Choroid plexus epithelial cell (primary cell): Measurements from ENCODE around the gene PPP1R7.

Experiments
- DNase-seq: peaks from one replicate; pipeline ENCODE4 v3.0.0-alpha.2; 2010; ENCODE audit warnings: low read depth
- H3K4me3 ChIP-seq: 2 replicates; pipeline ENCODE4 v1.5.1; 2011; ENCODE audit warnings: low read depth, mild to moderate bottlenecking, control low read depth, low read length, moderate library complexity
- TF ChIP-seq, protein P1 (sequence below): conservative IDR thresholded peaks from 2 replicates; pipeline ENCODE4 v1.5.1; 2011; ENCODE audit warnings: low read depth, mild to moderate bottlenecking, control low read depth, inconsistent platforms, low read length, moderate library complexity

PPP1R7 gene

GRCh38 chr2:241108271-241109209 is 41.7 kb upstream of the PPP1R7 start:
- DNase-seq: no peak
- no peak overlapping the region for H3K4me3 ChIP-seq
- TF ChIP-seq, protein P1, sequence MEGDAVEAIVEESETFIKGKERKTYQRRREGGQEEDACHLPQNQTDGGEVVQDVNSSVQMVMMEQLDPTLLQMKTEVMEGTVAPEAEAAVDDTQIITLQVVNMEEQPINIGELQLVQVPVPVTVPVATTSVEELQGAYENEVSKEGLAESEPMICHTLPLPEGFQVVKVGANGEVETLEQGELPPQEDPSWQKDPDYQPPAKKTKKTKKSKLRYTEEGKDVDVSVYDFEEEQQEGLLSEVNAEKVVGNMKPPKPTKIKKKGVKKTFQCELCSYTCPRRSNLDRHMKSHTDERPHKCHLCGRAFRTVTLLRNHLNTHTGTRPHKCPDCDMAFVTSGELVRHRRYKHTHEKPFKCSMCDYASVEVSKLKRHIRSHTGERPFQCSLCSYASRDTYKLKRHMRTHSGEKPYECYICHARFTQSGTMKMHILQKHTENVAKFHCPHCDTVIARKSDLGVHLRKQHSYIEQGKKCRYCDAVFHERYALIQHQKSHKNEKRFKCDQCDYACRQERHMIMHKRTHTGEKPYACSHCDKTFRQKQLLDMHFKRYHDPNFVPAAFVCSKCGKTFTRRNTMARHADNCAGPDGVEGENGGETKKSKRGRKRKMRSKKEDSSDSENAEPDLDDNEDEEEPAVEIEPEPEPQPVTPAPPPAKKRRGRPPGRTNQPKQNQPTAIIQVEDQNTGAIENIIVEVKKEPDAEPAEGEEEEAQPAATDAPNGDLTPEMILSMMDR: no peak

GRCh38 chr2:241109210-241110088 is 40.8 kb upstream of the PPP1R7 start:
- no peak for DNase-seq
- no peak overlapping the region for H3K4me3 ChIP-seq
- TF ChIP-seq, protein P1: no peak

GRCh38 chr2:241110089-241110606 is 40.1 kb upstream of the PPP1R7 start:
- no peak for DNase-seq
- H3K4me3 ChIP-seq: no peak overlapping the region
- TF ChIP-seq, protein P1: no peak

DNA sequence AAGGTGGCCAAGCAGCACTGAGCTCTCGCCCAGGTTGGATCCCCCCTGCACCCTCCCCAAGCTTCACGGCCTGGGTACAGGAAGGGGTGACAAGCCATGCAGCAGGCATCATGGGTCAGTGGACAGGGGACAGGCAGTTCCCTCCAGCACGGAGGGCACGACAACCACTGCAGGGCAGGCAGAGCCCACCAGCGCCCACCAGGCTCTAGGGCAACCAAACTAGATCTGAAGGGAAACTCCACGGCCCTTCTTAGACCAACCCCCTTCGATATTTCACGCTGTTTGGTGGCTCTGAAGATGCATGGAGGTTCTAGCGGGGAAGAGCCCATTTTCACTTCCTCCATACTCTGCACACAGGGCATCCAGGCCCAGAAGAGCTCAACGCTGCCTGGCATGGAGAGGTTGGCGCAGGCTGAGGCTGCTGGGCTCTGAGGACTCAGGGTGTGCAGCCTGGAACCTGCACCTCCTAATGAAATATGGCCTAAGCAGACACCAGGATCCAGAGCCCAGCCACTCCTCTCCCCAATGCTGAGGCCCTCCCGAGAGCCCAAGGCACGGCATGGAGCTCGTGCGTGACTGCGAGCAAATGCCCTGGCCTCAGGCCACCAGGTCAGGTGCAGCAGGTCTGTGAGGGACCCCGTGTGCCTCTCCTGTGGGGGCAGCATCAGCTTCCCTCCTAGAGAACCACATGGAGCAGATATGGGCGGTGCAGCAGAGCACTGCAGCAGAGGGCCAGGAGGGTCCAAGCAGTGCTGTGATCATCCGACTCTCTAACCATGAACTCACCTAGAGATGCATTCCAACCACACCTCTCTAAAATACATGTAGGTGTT is 39.4 kb upstream of the PPP1R7 start:
- TF ChIP-seq, protein P1: no peak
- H3K4me3 ChIP-seq: no peak overlapping the region
- DNase-seq: no peak

DNA sequence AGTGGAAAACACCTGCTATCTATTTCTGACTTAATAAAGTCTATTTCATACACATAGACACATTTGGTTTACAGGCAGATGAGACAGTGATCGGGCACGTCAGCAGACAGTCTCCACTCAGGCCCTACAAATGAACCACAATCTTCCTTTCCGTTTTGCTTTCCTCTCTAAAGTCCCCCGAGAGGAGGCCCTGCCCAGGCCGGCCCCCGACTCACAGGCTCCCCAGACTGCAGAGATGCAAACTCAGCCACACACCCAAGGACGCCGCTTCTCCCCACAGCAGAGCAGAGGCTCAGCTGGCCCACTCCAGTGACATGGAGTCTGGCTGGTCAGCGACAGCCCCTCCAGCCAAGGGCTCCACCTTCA is 38.8 kb upstream of the PPP1R7 start:
- no peak overlapping the region for H3K4me3 ChIP-seq
- no peak for DNase-seq
- TF ChIP-seq, protein P1: no peak

DNA sequence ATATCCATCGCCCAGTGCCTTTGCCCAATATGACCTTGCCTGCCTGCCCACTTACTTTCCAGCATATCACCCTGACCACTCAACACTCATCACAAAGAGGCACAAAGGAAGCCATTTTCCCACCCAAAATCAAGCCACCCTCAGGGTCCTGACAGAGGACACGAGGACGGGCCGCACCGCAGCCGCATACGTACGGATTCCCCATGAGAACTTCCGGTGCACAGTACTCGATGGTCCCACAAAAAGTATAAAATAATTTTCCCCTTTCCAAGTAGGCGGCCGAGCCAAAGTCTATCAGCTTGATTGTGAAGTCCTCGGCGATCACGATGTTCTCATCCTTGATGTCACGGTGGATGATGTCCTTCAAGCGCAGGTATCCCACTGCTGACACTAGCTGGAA is 38.2 kb upstream of the PPP1R7 start:
- no peak overlapping the region for H3K4me3 ChIP-seq
- TF ChIP-seq, protein P1: no peak
- DNase-seq: no peak
